Right lobe of liver (tissue), 4 donors: Measurements from ENCODE around the gene ASCC3.
"Not testable (repeated sequence)": the region's sequence is repeated elsewhere in the genome, so short reads cannot be mapped to it uniquely, and the experiment has no call there.

Experiments used
- CTCF ChIP-seq, 4 donors: fragments of 200-600 bp in 3 of 4; fragments of 450-650 bp in 1 of 4; IDR thresholded peaks; one replicate each; pipeline versions ENCODE4 v1.5.1 to v1.8.0; 2016 to 2022; ENCODE audit warnings: antibody characterized with exemption in 4 of 4, mild to moderate bottlenecking in 2 of 4
- POLR2A ChIP-seq: fragments of 450-650 bp; IDR thresholded peaks from one replicate; pipeline ENCODE4 v1.6.1; 2017; ENCODE audit warnings: antibody characterized with exemption, mild to moderate bottlenecking
- donor health status: DM: no; HTN: no; CAD: no.
- donor health status: DM: no; HTN: no; CAD: no.
- donor health status: DM: no; HTN: yes; CAD: no.

- not testable (repeated sequence) for TF ChIP-seq CTCF (IDR thresholded peaks at IDR 0.05); POLR2A
Measured at GRCh38 chr6:100758386-100758785, 122.7 kb downstream of the ASCC3 start.
